HEK293 (cell line): ENCODE data around the gene UST.

Experiments used
- CTCF ChIP-seq: fragments of 450-650 bp; formaldehyde crosslinking; IDR thresholded peaks from 2 replicates; pipeline ENCODE4 v1.5.1; 2016; ENCODE audit warnings: missing biosample characterization, missing genetic modification characterization
- TSHZ1 ChIP-seq: fragments of 450-650 bp; formaldehyde crosslinking; IDR thresholded peaks from 2 replicates; pipeline ENCODE4 v1.5.1; 2016; ENCODE audit warnings: missing biosample characterization, missing genetic modification characterization, borderline replicate concordance
- ZBTB21 ChIP-seq: fragments of 450-650 bp; formaldehyde crosslinking; IDR thresholded peaks from 2 replicates; pipeline ENCODE4 v1.5.1; 2017; ENCODE audit warnings: missing biosample characterization, missing genetic modification characterization
- ZBTB7A ChIP-seq: fragments of 450-650 bp; formaldehyde crosslinking; IDR thresholded peaks from 2 replicates; pipeline ENCODE4 v1.5.1; 2016; ENCODE audit warnings: low read depth, missing biosample characterization, missing genetic modification characterization
- ZNF121 ChIP-seq: fragments of 450-650 bp; formaldehyde crosslinking; IDR thresholded peaks from 2 replicates; pipeline ENCODE4 v1.5.1; 2016; ENCODE audit warnings: missing biosample characterization, missing genetic modification characterization
- ZNF23 ChIP-seq: fragments of 450-650 bp; formaldehyde crosslinking; IDR thresholded peaks from 2 replicates; pipeline ENCODE4 v1.5.1; 2016; ENCODE audit warnings: missing biosample characterization, missing genetic modification characterization, borderline replicate concordance
- ZNF274 ChIP-seq, 2 experiments: fragments of 200-500 bp in 1 of 2; fragments of 450-650 bp in 1 of 2; sonication (Bioruptor generic) in 1 of 2; formaldehyde crosslinking in 1 of 2; IDR thresholded peaks; 2 replicates each; pipeline versions ENCODE4 v1.5.1 to v1.6.1; 2014 to 2016; ENCODE audit warnings: borderline replicate concordance in 1 of 2, inconsistent platforms in 1 of 2, low read length in 1 of 2, missing biosample characterization in 1 of 2, missing genetic modification characterization in 1 of 2
- ZNF449 ChIP-seq: fragments of 450-650 bp; formaldehyde crosslinking; IDR thresholded peaks from 2 replicates; pipeline ENCODE4 v1.5.1; 2017; ENCODE audit warnings: missing biosample characterization, mild to moderate bottlenecking, missing genetic modification characterization, moderate library complexity
- ZNF560 ChIP-seq: fragments of 450-650 bp; formaldehyde crosslinking; IDR thresholded peaks from 2 replicates; pipeline ENCODE4 v1.5.1; 2017; ENCODE audit warnings: missing biosample characterization, missing genetic modification characterization, borderline replicate concordance

- TF ChIP-seq CTCF (tag by site-specific recombination) (no peak), ZNF274 (IDR thresholded peaks at IDR 0.05; ENCODE audit: low read length) (no peak), ZNF274 (tag by site-specific recombination; IDR thresholded peaks at IDR 0.05; ENCODE audit: borderline replicate concordance) (no peak), TSHZ1 (tag by site-specific recombination) (no peak), ZNF560 (tag by site-specific recombination) (no peak), ZBTB7A (tag by site-specific recombination) (no peak), ZNF449 (no peak), ZNF121 (no peak), ZNF23 (tag by site-specific recombination) (no peak), ZBTB21 (tag by site-specific recombination) (no peak)
Observed at GRCh38 chr6:149065121-149065520, 318.3 kb downstream of the UST start.
